ENCODE data around the gene SRC. TPM values are rescaled to one million over a fixed set of nuclear protein-coding genes. Genes with fewer than 3 reads are reported as not detected.

Gene SRC
- total RNA-seq, 1 experiment from 2014 or later: 42.3 TPM

DNA sequence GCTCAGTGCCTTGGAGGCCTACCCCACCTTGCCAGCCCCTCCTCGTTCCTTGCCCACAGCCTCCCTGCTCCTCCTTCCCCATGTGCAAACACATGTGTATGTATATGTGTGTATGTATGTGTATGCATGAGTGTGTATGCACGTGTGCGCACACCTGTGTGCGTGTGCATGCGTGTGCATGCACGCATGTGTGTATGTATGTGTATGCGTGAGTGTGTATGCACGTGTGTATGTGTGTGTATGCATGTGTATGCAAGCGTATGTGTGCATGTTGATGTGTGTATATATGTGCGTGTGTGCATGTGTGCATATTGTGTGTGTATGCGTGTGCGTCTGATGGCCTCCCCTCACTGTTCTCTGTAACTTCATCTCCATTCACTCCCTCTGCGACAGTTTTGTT, 74.7 kb downstream of the SRC start:
- H3K36me3 ChIP-seq (ENCODE audit: control insufficient read depth in 1 of 2, insufficient read depth in 2 of 2, low read length in 2 of 2): no peaks in the 10 kb centered on the region
- H3K27me3 ChIP-seq (ENCODE audit: insufficient read depth, low read length): peaks cover 49% of the 10 kb centered on the region
- POLR2A ChIA-PET: no interaction called here

DNA sequence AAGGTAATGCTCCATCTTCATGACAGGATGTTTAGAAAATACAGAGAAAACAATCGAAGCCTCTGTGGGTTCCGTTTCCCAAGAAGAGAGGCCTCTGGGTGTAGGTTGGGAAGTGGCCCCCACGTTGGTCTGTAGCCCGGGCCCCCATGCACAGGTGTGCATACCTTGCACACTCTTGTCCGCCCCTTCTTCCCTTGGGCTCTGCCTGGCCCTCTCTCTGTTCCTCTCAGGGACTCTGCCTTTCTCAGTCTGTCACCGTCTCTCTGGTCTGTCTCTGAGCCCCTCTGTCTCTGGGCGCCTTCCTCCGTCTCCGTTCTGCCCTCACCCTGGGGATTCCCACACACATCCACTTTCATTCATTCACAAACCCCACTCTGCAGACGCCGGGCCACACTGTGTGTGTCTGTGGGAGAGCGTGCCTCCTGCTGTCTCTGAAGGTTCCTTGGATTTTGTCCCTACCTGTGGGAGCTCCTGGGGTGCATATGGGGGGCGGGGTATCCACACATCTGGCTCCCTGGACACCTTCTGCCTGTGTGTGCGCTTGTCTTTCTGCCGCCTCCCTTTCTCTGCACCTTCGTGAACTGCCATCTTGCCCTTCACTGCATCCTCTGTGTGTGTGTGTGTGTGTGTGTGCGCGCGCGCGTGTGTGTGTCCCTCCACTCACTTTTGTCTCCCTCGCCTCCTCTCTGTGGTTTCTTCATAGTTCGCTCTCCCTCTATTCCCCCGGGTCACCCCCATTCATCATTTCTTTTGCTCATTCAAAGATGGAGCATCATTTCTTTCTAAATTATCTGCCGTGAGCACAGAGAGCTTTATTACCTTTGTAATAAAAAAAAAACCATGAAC, 75.3 kb downstream of the SRC start:
- intact Hi-C loops (cut with micrococcal nuclease): no loop called here
- POLR2A ChIA-PET: no interaction called here
- H3K27me3 ChIP-seq (ENCODE audit: insufficient read depth, low read length): peaks cover 56% of the 10 kb centered on the region
- no peak overlapping the region for H2AFZ ChIP-seq (ENCODE audit: low read depth, low read length, poor library complexity, severe bottlenecking)
- H3K9ac ChIP-seq (ENCODE audit: low read length): no peak overlapping the region
- TF ChIP-seq, protein P1, sequence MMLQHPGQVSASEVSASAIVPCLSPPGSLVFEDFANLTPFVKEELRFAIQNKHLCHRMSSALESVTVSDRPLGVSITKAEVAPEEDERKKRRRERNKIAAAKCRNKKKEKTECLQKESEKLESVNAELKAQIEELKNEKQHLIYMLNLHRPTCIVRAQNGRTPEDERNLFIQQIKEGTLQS (IDR thresholded peaks at IDR 0.05): no peak
- TF ChIP-seq, protein P2, sequence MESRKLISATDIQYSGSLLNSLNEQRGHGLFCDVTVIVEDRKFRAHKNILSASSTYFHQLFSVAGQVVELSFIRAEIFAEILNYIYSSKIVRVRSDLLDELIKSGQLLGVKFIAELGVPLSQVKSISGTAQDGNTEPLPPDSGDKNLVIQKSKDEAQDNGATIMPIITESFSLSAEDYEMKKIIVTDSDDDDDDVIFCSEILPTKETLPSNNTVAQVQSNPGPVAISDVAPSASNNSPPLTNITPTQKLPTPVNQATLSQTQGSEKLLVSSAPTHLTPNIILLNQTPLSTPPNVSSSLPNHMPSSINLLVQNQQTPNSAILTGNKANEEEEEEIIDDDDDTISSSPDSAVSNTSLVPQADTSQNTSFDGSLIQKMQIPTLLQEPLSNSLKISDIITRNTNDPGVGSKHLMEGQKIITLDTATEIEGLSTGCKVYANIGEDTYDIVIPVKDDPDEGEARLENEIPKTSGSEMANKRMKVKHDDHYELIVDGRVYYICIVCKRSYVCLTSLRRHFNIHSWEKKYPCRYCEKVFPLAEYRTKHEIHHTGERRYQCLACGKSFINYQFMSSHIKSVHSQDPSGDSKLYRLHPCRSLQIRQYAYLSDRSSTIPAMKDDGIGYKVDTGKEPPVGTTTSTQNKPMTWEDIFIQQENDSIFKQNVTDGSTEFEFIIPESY (IDR thresholded peaks at IDR 0.05; ENCODE audit: extremely low read depth, insufficient replicate concordance, low read length): no peak
- TF ChIP-seq POLR2AphosphoS5 (IDR thresholded peaks at IDR 0.05; ENCODE audit: low read depth, low read length) (no peak), YY1 (IDR thresholded peaks at IDR 0.05; ENCODE audit: extremely low read depth, insufficient replicate concordance, low read depth, low read length) (no peak), RAD21 (IDR thresholded peaks at IDR 0.05; ENCODE audit: low read depth) (no peak)
- H3K4me3 ChIP-seq (replicated peaks in 1 of 2; ENCODE audit: low read depth in 1 of 2, low read length in 2 of 2): no peak overlapping the region
- no peak for DNase-seq (ENCODE audit: low read depth, low spot score)
- no peaks in the 10 kb centered on the region for H3K79me2 ChIP-seq (ENCODE audit: insufficient read depth, low read length)
- H3K4me2 ChIP-seq (ENCODE audit: low read length): no peak overlapping the region
- no peak for ATAC-seq
- no peaks in the 10 kb centered on the region for H3K36me3 ChIP-seq (ENCODE audit: control insufficient read depth in 1 of 2, insufficient read depth in 2 of 2, low read length in 2 of 2)
- no peaks in the 10 kb centered on the region for H3K4me1 ChIP-seq (ENCODE audit: control insufficient read depth in 1 of 2, insufficient read depth in 2 of 2, low read length in 2 of 2)
- H3K9me2 ChIP-seq (ENCODE audit: insufficient read depth): no peaks in the 10 kb centered on the region
- RAD21 ChIA-PET (ENCODE audit: low non-redundant PET in 1 of 2, low total read pairs in 2 of 2, uncharacterized antibody in 2 of 2, unreplicated experiment in 2 of 2): no interaction called here
- no peaks in the 10 kb centered on the region for H3K9me3 ChIP-seq (ENCODE audit: control insufficient read depth in 1 of 2, insufficient read depth in 1 of 2, low read depth in 1 of 2, low read length in 2 of 2)
- no peak overlapping the region for H3K27ac ChIP-seq (ENCODE audit: low read depth, low read length)
- no peaks in the 10 kb centered on the region for H4K20me1 ChIP-seq (ENCODE audit: insufficient read depth)
- BruUV-seq (replicated peaks): no TSS peak
- CTCF ChIA-PET: no interaction called here

More for the DNA sequence above, 74.7 kb downstream of the SRC start:
- H3K27ac ChIP-seq (ENCODE audit: low read depth, low read length): no peak overlapping the region
- H3K9me3 ChIP-seq (ENCODE audit: control insufficient read depth in 1 of 2, insufficient read depth in 1 of 2, low read depth in 1 of 2, low read length in 2 of 2): no peaks in the 10 kb centered on the region
- DNase-seq (ENCODE audit: low read depth, low spot score) (no peak), ATAC-seq (no peak)
- H3K9ac ChIP-seq (ENCODE audit: low read length): no peak overlapping the region
- no peaks in the 10 kb centered on the region for H3K9me2 ChIP-seq (ENCODE audit: insufficient read depth)
- RAD21 ChIA-PET (ENCODE audit: low non-redundant PET in 1 of 2, low total read pairs in 2 of 2, uncharacterized antibody in 2 of 2, unreplicated experiment in 2 of 2): no interaction called here
- no peak overlapping the region for H2AFZ ChIP-seq (ENCODE audit: low read depth, low read length, poor library complexity, severe bottlenecking)
- no peaks in the 10 kb centered on the region for H3K4me1 ChIP-seq (ENCODE audit: control insufficient read depth in 1 of 2, insufficient read depth in 2 of 2, low read length in 2 of 2)
- H3K79me2 ChIP-seq (ENCODE audit: insufficient read depth, low read length): no peaks in the 10 kb centered on the region
- H4K20me1 ChIP-seq (ENCODE audit: insufficient read depth): no peaks in the 10 kb centered on the region
- BruUV-seq (replicated peaks): no TSS peak
- no peak for TF ChIP-seq FOSL1 (IDR thresholded peaks at IDR 0.05; ENCODE audit: low read depth)
- H3K4me2 ChIP-seq (ENCODE audit: low read length): no peak overlapping the region
- CTCF ChIA-PET: no interaction called here
- H3K4me3 ChIP-seq (replicated peaks in 1 of 2; ENCODE audit: low read depth in 1 of 2, low read length in 2 of 2): no peak overlapping the region
- intact Hi-C loops (cut with micrococcal nuclease): no loop called here

All from HCT116 (cell line).